VCaP (cell line): ENCODE results near the gene SULT2B1.

Experiments
- H3K27ac ChIP-seq: fragments of 450-650 bp; 2 replicates; pipeline ENCODE4 v1.5.1; 2017
- CTCF ChIP-seq: fragments of 450-650 bp; conservative IDR thresholded peaks from 2 replicates; pipeline ENCODE4 v1.5.1; 2017; ENCODE audit warnings: mild to moderate bottlenecking, moderate library complexity

Gene SULT2B1

GRCh38 chr19:48615231-48616040 is 63.5 kb downstream of the SULT2B1 start:
- TF ChIP-seq CTCF: no peak
- peak overlapping the region; percentile 90 for H3K27ac ChIP-seq

GRCh38 chr19:48616041-48616436 is 64.1 kb downstream of the SULT2B1 start:
- TF ChIP-seq CTCF: no peak
- H3K27ac ChIP-seq: peak overlapping the region; percentile 90

- peak overlapping the region; percentile 90 for H3K27ac ChIP-seq
Observed at GRCh38 chr19:48616491-48617056, 64.6 kb downstream of the SULT2B1 start.

GRCh38 chr19:48617146-48617937 is 65.4 kb downstream of the SULT2B1 start:
- peak; percentile 17 for TF ChIP-seq CTCF
- H3K27ac ChIP-seq: peak overlapping the region; percentile 90

More at GRCh38 chr19:48616491-48617056, 64.6 kb downstream of the SULT2B1 start:
- no peak for TF ChIP-seq CTCF

- TF ChIP-seq CTCF: no peak
- H3K27ac ChIP-seq: peak overlapping the region; percentile 90
Observed at GRCh38 chr19:48618278-48618915, 66.4 kb downstream of the SULT2B1 start.

GRCh38 chr19:48618916-48619691 is 67.1 kb downstream of the SULT2B1 start, which contains the start of the genes RPL18 and SPHK2:
RPL18 (minus strand) TSS chr19:48619178; CDS start chr19:48619143, 35 bp downstream.
SPHK2 (plus strand) TSS chr19:48619506; CDS start chr19:48620515, 1,009 bp downstream.
- peak within 1 kb of the TSS; percentile 90 for H3K27ac ChIP-seq
- no peak for TF ChIP-seq CTCF
